Inflammatory macrophage treated with lipopolysaccharide for 4 hours (primary cell): Measurements from ENCODE around the gene C6orf89.
A peak's percentile ranks its signal among the peaks of the same experiment; 100 is the strongest.
"Not testable (repeated sequence)": the region's sequence is repeated elsewhere in the genome, so short reads cannot be mapped to it uniquely, and the experiment has no call there.

Source experiments
- DNase-seq: peaks from one replicate; pipeline ENCODE4 v3.0.0-alpha.2; 2020

Gene C6orf89

GRCh38 chr6:36888115-36888643, 2.4 kb downstream of the C6orf89 start:
- DNase-seq = no peak

DNA sequence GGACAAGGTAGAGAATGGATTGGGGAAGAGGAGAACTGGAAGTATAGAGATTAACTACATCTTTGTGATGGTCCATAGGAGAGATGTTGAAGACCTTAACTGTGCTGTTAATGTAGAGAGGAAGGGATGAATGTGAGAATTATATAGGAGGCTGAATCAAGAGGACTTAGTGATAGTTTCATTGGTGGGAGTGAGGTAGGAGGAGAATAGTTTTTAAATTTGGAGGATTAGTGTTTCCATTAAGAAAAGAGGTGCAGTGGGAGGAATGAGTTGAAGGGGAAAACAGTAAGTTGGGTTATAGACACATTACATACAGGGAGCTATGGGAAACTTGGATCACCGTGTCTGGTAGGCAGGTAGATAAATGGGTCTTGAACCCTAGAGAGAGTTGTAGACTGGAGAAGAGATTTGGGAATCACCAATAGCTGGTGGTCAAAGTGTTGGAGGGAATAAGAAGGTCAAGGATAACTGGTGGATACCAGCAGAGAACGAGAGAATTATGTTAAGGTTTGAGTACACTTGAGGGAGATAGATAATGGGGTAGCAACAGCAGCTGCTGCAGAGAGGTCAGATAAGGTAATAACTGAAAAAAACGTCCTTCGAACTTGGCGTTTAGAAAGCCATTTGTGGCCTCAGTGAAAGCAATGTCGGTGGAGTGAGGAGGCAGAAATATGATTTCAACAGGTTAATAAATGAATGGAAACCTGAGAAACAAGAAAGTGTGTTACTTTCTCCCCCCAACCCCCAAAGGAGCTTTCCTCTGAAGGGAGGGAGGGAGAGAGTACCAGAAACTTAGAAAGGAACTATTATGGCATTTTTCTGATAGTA, 3.1 kb downstream of the C6orf89 start:
- DNase-seq = no peak

DNA sequence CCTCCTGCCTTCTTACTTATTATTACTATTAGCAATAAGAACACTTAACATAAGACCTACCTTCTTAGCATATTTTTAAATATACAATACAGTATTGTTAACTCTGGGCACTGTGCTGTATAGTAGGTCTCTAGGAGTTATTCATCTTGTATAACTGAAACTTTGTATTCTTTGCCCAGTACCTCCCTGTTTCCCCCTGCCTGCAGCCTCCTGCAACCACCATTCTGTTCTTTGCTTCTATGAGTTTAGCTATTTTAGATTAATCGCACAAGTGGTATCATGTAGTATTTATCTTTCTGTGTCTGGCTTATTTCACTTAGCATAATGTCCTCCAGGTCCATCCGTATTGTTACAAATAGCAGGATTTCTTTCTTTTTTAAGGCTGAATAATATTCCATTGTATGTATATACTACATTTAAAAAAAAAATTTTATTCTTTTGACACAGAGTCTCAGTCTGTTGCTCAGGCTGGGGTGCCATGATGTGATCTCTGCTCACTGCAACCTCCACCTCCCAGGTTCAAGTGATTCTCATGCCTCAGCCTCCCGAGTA, 4.4 kb downstream of the C6orf89 start:
- no peak for DNase-seq

DNA sequence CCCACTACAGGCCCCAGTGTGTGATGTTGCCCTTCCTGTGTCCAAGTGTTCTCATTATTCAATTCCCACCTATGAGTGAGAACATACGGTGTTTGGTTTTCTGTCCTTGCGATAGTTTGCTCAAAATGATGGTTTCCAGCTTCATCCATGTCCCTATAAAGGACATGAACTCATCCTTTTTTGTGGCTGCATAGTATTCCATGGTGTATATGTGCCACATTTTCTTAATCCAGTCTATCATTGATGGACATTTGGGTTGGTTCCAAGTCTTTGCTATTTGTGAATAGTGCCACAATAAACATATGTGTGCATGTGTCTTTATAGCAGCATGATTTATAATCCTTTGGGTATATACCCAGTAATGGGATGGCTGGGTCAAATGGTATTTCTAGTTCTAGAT, 5.4 kb downstream of the C6orf89 start:
- not testable (repeated sequence) for DNase-seq

DNA sequence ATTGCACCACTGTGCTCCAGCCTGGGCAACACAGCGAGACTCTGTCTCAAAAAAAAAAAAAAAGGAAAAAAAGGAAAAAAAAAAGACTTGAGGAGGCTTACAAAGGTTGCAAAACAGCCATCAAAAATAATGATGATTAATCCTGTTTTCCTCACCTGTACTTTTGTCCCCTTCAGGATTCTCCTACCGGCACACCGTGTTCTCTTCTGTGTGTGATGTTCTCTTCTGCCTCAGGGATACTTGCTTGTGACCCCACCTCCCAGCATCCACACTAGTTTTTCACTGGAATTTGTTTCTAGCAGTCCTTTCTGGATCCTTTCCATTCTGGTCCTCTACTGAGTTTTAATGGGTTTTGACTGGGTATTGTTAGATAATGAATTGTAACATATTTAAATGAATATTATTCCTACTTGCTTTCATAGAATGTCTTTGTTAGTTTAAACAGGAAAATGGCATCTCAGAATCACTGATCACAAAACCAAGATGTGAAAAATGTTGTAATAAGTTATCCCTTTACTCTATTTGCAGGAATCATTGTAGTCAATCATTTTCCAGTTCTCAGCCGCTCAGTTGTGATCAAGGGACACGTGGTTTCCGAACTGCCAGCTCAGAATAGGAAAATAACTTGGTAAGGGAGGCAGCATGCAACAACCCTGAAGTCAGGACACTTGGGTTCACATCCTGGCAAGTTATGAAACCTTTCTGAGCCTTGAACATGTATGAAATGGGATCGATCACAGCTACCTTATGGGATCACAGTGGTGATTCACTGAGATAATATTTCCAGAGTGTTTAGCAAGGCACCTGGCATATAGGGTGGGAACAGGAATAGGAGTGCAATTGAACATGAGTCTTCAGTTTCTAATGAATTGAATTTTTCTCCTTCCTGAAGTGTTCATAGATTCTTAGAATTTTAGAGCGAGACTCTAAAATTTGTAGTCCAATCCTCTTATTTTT, 8.5 kb downstream of the C6orf89 start:
- no peak for DNase-seq

DNA sequence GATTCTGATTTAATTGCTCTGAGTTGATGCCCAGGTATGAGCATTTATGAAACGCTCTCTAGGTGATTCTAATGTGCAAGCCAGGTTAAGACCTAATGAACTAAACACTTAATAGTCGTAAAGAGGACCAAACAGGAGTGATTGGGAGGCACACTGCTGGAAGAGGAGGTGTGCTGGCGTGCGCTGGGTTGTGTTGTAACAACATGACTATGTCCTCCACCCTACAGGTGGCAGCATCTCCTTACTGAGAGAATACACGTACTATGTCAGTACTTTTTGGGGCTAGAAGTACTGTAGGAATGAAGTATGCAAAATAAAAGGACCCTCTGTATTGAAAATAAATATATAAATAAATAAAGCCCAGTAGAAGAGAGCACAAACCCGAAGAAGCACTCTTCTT, 11.9 kb downstream of the C6orf89 start:
- DNase-seq = no peak

DNA sequence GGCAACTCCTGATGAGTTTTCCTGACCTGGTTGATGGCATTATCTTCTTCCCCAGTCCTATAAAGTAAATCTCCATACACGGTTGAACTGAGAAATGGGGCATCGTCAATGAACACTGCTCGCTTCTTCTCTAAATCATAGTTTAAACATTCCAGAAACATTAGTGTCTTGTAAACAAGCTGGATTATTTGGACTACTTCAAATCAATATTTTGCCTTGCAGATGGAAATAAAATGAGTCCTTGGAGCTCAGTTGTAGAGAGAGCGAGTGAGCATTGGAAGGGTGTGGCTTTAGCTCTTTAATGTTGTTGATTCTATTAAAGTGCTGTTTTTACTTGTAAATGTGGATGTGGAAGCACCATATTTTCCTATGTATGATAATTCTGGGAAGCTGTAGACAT, 18.4 kb downstream of the C6orf89 start:
- DNase-seq = no peak

DNA sequence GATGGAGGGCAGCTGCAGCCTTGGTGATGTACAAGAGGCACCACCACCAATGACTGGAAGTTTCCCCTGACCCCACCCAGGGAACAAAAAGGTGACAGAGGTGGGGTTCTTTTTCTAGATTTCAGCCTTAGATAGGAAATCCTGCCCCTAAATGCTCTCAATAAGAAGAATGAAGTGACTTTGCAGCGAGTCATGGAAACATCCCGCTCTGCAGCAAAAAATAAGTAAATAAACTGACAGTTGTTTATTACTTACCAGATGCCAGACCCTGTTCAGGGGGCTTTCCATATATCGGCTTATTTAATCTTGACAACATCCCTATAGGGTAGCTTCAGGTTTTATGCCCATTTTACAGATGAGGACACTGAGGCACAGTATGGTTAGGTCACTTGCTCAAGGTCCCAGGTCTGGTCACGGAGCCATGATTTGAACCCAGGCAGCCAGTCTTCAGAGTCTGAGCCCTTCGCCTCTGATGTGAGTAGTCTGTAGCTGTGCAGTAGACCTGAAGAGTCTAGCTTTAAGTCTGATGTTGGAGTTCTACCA, 19.2 kb downstream of the C6orf89 start:
- DNase-seq = no peak

- no peak for DNase-seq
These were observed 21.0 kb downstream of the C6orf89 start for GRCh38 chr6:36906539-36907325.

GRCh38 chr6:36907781-36908180, 22.0 kb downstream of the C6orf89 start:
- DNase-seq = no peak

DNA sequence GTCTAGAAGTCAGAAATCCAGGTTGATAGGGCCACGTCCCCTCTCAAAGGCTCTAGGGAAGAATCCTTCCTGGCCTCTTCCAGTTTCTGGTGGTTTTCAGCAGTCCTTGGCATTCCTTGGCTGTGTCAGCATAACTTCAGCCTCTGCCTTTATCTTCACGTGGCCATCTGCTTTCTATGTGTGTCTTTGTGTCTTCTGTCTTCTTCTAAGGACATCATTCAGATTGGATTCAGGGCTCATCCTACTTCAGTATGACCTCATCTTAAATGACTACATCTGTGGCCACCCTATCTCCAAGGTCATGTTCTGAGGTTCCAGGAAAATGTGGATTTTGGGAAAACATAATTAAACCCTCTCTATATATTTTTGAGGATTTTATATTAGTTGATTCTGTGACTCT, 23.0 kb downstream of the C6orf89 start:
- no peak for DNase-seq

GRCh38 chr6:36912030-36912454, 26.3 kb downstream of the C6orf89 start:
- peak; percentile 22 for DNase-seq

DNA sequence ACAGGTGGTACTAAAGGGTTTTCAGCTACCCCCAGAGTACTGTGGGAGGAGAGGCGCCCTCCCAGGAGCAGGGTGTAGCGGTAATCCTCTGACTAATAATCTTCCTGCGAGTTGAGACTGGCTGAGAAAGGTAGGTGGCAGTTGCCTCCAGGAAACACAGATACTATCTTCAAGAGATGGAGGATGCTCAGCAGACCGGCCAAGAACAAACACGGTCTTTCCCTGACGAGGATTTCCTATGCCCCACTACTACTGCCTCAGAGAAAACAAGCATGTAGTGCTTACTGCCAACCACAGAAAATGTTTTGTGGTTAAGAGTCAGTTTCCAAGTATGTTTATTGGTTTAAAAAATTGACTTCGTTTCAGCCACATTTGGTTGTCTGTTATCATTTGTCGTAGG, 26.8 kb downstream of the C6orf89 start:
- DNase-seq = no peak

DNA sequence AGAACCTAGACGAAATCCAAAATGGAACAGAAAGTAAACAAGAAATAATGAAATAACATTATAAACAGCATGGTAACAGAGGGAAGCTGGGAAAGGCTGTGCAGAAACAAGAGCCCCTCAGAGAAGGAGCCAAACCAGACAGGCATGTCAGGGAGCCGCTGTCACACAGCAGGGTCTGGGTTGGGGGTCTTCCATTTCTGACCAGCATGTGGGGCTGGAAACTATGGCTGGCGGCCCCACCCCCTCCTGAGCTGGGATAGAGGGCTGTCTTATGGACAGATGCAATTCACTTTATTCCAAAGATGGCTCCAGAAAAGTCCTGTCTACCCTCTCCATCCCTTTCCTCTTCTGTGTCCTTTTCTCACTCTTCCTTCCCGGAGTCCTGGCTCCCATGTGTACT, 27.3 kb downstream of the C6orf89 start:
- DNase-seq = no peak

DNA sequence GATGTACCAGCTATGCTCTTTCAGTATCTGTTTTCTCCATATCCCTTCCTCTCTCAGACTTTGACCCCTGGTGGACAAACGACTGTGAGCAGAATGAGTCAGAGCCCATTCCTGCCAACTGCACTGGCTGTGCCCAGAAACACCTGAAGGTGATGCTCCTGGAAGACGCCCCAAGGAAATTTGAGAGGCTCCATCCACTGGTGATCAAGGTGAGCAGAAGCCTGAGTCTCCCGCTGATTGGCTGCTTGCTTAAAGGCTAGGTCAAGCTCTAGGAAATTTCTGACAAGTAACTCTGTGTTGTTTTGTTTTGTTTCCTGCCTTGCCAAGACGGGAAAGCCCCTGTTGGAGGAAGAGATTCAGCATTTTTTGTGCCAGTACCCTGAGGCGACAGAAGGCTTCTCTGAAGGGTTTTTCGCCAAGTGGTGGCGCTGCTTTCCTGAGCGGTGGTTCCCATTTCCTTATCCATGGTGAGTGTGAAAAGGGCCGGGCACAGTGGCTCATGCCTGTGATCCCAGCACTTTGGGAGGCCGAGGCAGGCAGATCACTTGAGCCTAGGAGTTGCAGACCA, 28.6 kb downstream of the C6orf89 start:
- DNase-seq = peak; percentile 11

DNA sequence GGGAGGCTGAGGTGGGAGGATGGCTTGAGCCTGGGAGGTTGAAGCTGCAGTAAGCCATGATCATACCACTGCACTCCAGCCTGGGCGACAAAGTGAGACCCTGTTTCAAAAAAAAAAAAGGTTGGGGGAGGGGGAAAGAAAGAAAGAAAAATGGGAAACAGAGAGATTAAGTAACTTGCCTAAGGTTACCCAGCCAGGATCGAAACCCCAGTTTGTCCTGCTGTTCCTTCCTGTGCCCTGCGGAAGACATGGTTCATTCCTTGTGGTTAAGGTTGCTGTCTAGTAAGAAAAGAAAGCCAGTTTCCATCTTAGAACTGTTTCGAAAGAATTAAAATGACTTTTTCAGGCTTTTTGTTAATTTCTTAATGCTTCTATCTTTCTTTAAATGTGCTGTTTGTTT, 29.8 kb downstream of the C6orf89 start:
- peak; percentile 15 for DNase-seq

DNA sequence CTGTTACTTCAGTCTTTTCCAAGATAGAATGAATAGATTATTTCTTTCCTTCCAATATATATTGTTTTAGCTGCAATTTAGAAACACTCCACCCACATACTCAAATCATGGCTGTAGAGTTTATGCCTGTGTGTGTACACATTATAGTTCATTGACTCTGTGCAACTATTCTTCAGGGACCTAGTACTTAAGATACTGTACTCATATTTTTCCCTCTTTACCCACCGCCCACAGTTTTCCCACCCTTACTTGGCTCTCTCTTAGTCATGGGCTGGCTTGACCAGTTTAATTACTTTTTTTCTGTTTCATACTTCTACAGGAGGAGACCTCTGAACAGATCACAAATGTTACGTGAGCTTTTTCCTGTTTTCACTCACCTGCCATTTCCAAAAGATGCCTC, 30.4 kb downstream of the C6orf89 start:
- DNase-seq = no peak

GRCh38 chr6:36917541-36918193, 31.9 kb downstream of the C6orf89 start:
- DNase-seq = no peak

GRCh38 chr6:36920049-36920448, 34.3 kb downstream of the C6orf89 start:
- no peak for DNase-seq

DNA sequence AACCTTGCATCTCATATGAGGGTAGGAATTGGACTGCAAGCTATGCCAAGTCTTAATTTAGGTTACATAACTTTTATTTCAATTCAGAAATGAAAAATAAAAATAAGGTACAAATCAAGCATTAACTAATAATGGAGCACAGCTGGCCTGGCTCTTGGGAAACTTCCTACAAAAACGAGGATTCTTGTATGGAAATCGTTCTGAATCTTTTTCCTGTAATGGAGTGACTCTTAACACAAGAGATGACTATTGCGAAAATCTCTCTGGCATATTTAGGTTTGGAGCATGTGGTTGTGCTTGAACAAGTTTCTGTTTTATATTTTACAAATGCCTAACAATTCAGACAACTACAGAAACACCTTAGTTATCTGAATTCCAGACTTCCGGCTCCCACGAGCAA, 34.8 kb downstream of the C6orf89 start:
- no peak for DNase-seq

DNA sequence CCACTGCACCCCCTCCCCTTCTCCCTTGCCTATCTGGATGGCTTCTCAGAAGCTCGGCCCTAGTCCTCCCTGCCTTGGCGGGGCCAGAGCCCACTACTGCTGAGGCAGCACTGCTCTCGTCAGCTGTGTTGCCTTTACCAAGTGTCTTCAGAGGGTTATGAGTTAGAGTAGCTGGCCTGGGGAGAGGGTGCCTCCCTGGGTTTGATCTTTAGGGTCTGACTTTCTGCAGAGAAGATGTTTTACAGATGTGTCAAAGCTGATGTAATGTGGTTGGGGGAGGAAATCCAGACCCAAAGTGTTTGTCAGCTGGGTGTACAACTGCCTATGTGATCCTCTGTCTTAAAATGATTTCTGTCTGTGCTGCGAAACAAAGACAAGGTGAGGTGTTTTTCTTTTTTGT, 38.4 kb downstream of the C6orf89 start:
- DNase-seq = no peak
